DOHH2 (cell line): ENCODE measurements around the gene PRR14L.
"Not testable (repeated sequence)": the region's sequence is repeated elsewhere in the genome, so short reads cannot be mapped to it uniquely, and the experiment has no call there.

ENCODE experiments used
- H3F3A ChIP-seq: fragments of 200-600 bp; sonication (generic), shearing (Covaris generic); 2 replicates; pipeline ENCODE4 v1.6.0; 2016; ENCODE audit warnings: antibody characterized with exemption, mild to moderate bottlenecking; ENCODE audit not compliant: control insufficient read depth, insufficient read depth
- H3K27ac ChIP-seq: fragments of 200-600 bp; sonication (generic); 2 replicates; pipeline ENCODE4 v1.5.1; 2014; ENCODE audit warnings: low read depth, mild to moderate bottlenecking, low read length, moderate library complexity
- H3K27me3 ChIP-seq: fragments of 200-600 bp; sonication (generic); 2 replicates; pipeline ENCODE4 v1.6.1; 2014; ENCODE audit warnings: mild to moderate bottlenecking, low read length, mixed read lengths; ENCODE audit not compliant: control insufficient read depth
- H3K36me3 ChIP-seq: fragments of 200-600 bp; sonication (generic); 2 replicates; pipeline ENCODE4 v1.6.1; 2014; ENCODE audit warnings: mild to moderate bottlenecking, low read length, moderate library complexity, mixed read lengths; ENCODE audit not compliant: control insufficient read depth
- H3K4me1 ChIP-seq: fragments of 200-600 bp; sonication (generic); 2 replicates; pipeline ENCODE4 v1.6.1; 2014; ENCODE audit warnings: mild to moderate bottlenecking, low read length, mixed read lengths; ENCODE audit not compliant: control insufficient read depth
- H3K4me2 ChIP-seq: fragments of 200-600 bp; sonication (generic); 2 replicates; pipeline ENCODE4 v1.6.0; 2014; ENCODE audit warnings: mild to moderate bottlenecking, low read length, moderate library complexity
- H3K4me3 ChIP-seq: fragments of 200-600 bp; sonication (generic); 2 replicates; pipeline ENCODE4 v1.5.1; 2014; ENCODE audit warnings: mild to moderate bottlenecking, low read length, mixed read lengths
- H3K79me2 ChIP-seq: fragments of 200-600 bp; sonication (generic); 2 replicates; pipeline ENCODE4 v1.6.1; 2014; ENCODE audit warnings: mild to moderate bottlenecking, low read length, mixed read lengths; ENCODE audit not compliant: control insufficient read depth
- H3K9me2 ChIP-seq: fragments of 200-600 bp; sonication (generic); replicated peaks from 2 replicates; pipeline ENCODE4 v1.6.1; 2014; ENCODE audit warnings: mild to moderate bottlenecking, low read length, mixed read lengths; ENCODE audit not compliant: control insufficient read depth
- H3K9me3 ChIP-seq: fragments of 200-600 bp; sonication (generic); 2 replicates; pipeline ENCODE4 v1.6.1; 2014; ENCODE audit warnings: antibody characterized with exemption, low read length, mixed read lengths; ENCODE audit not compliant: control insufficient read depth, insufficient read depth
- H4K20me1 ChIP-seq: fragments of 200-600 bp; sonication (generic); 2 replicates; pipeline ENCODE4 v1.6.0; 2014; ENCODE audit warnings: low read depth, mild to moderate bottlenecking, antibody characterized with exemption, low read length, moderate library complexity; ENCODE audit not compliant: control insufficient read depth, insufficient read depth
- CTCF ChIP-seq: fragments of 200-600 bp; sonication (generic); IDR thresholded peaks from one replicate; pipeline ENCODE4 v1.5.1; 2014; ENCODE audit warnings: antibody characterized with exemption, mild to moderate bottlenecking, low read depth, low read length; ENCODE audit not compliant: poor library complexity, severe bottlenecking
- EZH2phosphoT487 ChIP-seq: fragments of 200-600 bp; sonication (generic); IDR thresholded peaks from 2 replicates; pipeline ENCODE4 v1.6.1; 2017; ENCODE audit warnings: borderline replicate concordance, mild to moderate bottlenecking, antibody characterized with exemption, low read length, moderate library complexity, mixed read lengths

The PRR14L gene

GRCh38 chr22:31719850-31720471, 30.0 kb downstream of the PRR14L start:
- H3K4me2 ChIP-seq, result no peak overlapping the region
- H3F3A ChIP-seq, result no peaks in the 10 kb centered on the region
- no peaks in the 10 kb centered on the region for H3K4me1 ChIP-seq
- peaks cover 76% of the 10 kb centered on the region for H3K36me3 ChIP-seq
- TF ChIP-seq EZH2phosphoT487 (no peak), CTCF (no peak)
- H3K4me3 ChIP-seq, result no peak overlapping the region
- no peaks in the 10 kb centered on the region for H3K27me3 ChIP-seq
- H3K9me2 ChIP-seq, result no peaks in the 10 kb centered on the region
- peaks cover 40% of the 10 kb centered on the region for H3K79me2 ChIP-seq
- no peaks in the 10 kb centered on the region for H3K9me3 ChIP-seq
- H3K27ac ChIP-seq, result no peak overlapping the region
- H4K20me1 ChIP-seq, result peaks cover 3% of the 10 kb centered on the region; the same call in 1 of the 2 replicates

- no peaks in the 10 kb centered on the region for H3K9me3 ChIP-seq
- H4K20me1 ChIP-seq, result no peaks in the 10 kb centered on the region
- H3K79me2 ChIP-seq, result peaks cover 24% of the 10 kb centered on the region
- no peak overlapping the region for H3K4me3 ChIP-seq
- no peaks in the 10 kb centered on the region for H3F3A ChIP-seq
- no peak for TF ChIP-seq EZH2phosphoT487
- no peak overlapping the region for H3K4me2 ChIP-seq
- no peaks in the 10 kb centered on the region for H3K9me2 ChIP-seq
- no peak overlapping the region for H3K27ac ChIP-seq
- no peaks in the 10 kb centered on the region for H3K4me1 ChIP-seq
- H3K36me3 ChIP-seq, result peaks cover 79% of the 10 kb centered on the region
- no peaks in the 10 kb centered on the region for H3K27me3 ChIP-seq
Measured at GRCh38 chr22:31715147-31715778, 34.7 kb downstream of the PRR14L start.

- H3K4me1 ChIP-seq, H3K9me2 ChIP-seq, H3K4me2 ChIP-seq, H3F3A ChIP-seq, H3K27me3 ChIP-seq, H4K20me1 ChIP-seq, H3K4me3 ChIP-seq, H3K9me3 ChIP-seq, H3K27ac ChIP-seq: not testable (repeated sequence)
- Histone ChIP-seq H3K36me3 (peaks cover 57% of the 10 kb centered on the region), H3K79me2 (peaks cover 33% of the 10 kb centered on the region)
Measured at GRCh38 chr22:31711226-31711625, 38.7 kb downstream of the PRR14L start.

- TF ChIP-seq CTCF, result no peak
- Histone ChIP-seq H4K20me1 (no peaks in the 10 kb centered on the region), H3K4me1 (no peaks in the 10 kb centered on the region), H3F3A (no peaks in the 10 kb centered on the region), H3K9me2 (no peaks in the 10 kb centered on the region), H3K9me3 (no peaks in the 10 kb centered on the region), H3K79me2 (peaks cover 29% of the 10 kb centered on the region), H3K36me3 (peaks cover 44% of the 10 kb centered on the region), H3K4me2 (no peak overlapping the region), H3K4me3 (no peak overlapping the region), H3K27ac (no peak overlapping the region), H3K27me3 (no peaks in the 10 kb centered on the region)
Measured at GRCh38 chr22:31707519-31707918, 42.4 kb downstream of the PRR14L start.
